KMS-11 (cell line): ENCODE results near the gene SLC22A4.

Experiments
- H2AFZ ChIP-seq: fragments of 200-600 bp; sonication (generic); 2 replicates; pipeline ENCODE4 v1.6.1; 2016; ENCODE audit warnings: antibody characterized with exemption, mixed run types, low read depth
- H3K27ac ChIP-seq: fragments of 200-600 bp; sonication (generic); 2 replicates; pipeline ENCODE4 v1.6.1; 2016; ENCODE audit warnings: mild to moderate bottlenecking, mixed run types
- H3K27me3 ChIP-seq: fragments of 200-600 bp; sonication (generic); 2 replicates; pipeline ENCODE4 v1.6.1; 2017; ENCODE audit warnings: mild to moderate bottlenecking, low read depth, mixed run types, moderate library complexity; ENCODE audit not compliant: insufficient read depth
- H3K36me3 ChIP-seq: fragments of 200-600 bp; sonication (generic); 2 replicates; pipeline ENCODE4 v1.6.1; 2017; ENCODE audit warnings: mild to moderate bottlenecking, mixed run types; ENCODE audit not compliant: insufficient read depth
- H3K4me1 ChIP-seq: fragments of 200-600 bp; sonication (generic); 2 replicates; pipeline ENCODE4 v1.6.1; 2016; ENCODE audit warnings: mild to moderate bottlenecking, low read depth, mixed run types; ENCODE audit not compliant: poor library complexity, severe bottlenecking
- H3K4me2 ChIP-seq: fragments of 200-600 bp; sonication (generic); 2 replicates; pipeline ENCODE4 v1.7.0; 2016; ENCODE audit warnings: mild to moderate bottlenecking, mixed run types
- H3K4me3 ChIP-seq: fragments of 200-600 bp; sonication (generic); IDR thresholded peaks from 2 replicates; pipeline ENCODE4 v1.6.1; 2017; ENCODE audit warnings: low read depth, low read length, mixed read lengths; ENCODE audit not compliant: insufficient read depth
- H3K79me2 ChIP-seq: fragments of 200-600 bp; sonication (generic); 2 replicates; pipeline ENCODE4 v1.6.1; 2016; ENCODE audit warnings: low read depth, mixed run types; ENCODE audit not compliant: insufficient read depth
- H3K9ac ChIP-seq: fragments of 200-600 bp; sonication (generic); 2 replicates; pipeline ENCODE4 v1.6.1; 2016; ENCODE audit warnings: mild to moderate bottlenecking, mixed run types
- H4K20me1 ChIP-seq: fragments of 200-600 bp; sonication (generic); 2 replicates; pipeline ENCODE4 v1.6.1; 2016; ENCODE audit warnings: mild to moderate bottlenecking, mixed run types; ENCODE audit not compliant: insufficient read depth
- TF ChIP-seq, protein P1 (sequence below): fragments of 200-600 bp; sonication (generic); conservative IDR thresholded peaks from 2 replicates; pipeline ENCODE4 v1.6.1; 2017; ENCODE audit warnings: low read depth, mild to moderate bottlenecking, antibody characterized with exemption, low read length, moderate library complexity, mixed read lengths

SLC22A4 gene

DNA sequence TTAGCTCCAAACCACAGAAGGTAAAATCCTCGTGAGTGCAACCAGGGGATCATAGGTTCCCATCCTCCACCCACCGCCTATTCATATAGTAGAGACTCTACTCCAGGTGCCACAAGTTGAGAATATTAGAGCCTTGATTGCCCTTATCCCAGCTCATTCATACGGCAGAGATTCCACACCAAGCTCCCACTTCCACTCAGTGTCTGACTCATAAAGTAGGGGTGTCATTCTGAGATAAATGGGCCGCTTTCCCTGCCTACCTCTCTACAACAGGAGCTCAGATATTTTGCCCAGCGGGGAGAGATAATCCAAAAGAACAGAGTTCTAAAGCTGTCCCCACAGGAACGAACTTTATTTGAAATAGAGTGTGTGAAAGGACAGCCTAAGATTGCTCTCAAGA lies 9.4 kb downstream of the SLC22A4 start:
- no peaks in the 10 kb centered on the region for H3K79me2 ChIP-seq
- H2AFZ ChIP-seq = no peak overlapping the region
- H4K20me1 ChIP-seq = no peaks in the 10 kb centered on the region
- no peak overlapping the region for H3K4me3 ChIP-seq
- no peak overlapping the region for H3K27ac ChIP-seq
- no peaks in the 10 kb centered on the region for H3K4me1 ChIP-seq
- H3K27me3 ChIP-seq = no peaks in the 10 kb centered on the region
- H3K9ac ChIP-seq = no peak overlapping the region
- no peak overlapping the region for H3K4me2 ChIP-seq
- no peaks in the 10 kb centered on the region for H3K36me3 ChIP-seq
- TF ChIP-seq, protein P1, sequence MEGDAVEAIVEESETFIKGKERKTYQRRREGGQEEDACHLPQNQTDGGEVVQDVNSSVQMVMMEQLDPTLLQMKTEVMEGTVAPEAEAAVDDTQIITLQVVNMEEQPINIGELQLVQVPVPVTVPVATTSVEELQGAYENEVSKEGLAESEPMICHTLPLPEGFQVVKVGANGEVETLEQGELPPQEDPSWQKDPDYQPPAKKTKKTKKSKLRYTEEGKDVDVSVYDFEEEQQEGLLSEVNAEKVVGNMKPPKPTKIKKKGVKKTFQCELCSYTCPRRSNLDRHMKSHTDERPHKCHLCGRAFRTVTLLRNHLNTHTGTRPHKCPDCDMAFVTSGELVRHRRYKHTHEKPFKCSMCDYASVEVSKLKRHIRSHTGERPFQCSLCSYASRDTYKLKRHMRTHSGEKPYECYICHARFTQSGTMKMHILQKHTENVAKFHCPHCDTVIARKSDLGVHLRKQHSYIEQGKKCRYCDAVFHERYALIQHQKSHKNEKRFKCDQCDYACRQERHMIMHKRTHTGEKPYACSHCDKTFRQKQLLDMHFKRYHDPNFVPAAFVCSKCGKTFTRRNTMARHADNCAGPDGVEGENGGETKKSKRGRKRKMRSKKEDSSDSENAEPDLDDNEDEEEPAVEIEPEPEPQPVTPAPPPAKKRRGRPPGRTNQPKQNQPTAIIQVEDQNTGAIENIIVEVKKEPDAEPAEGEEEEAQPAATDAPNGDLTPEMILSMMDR = no peak

DNA sequence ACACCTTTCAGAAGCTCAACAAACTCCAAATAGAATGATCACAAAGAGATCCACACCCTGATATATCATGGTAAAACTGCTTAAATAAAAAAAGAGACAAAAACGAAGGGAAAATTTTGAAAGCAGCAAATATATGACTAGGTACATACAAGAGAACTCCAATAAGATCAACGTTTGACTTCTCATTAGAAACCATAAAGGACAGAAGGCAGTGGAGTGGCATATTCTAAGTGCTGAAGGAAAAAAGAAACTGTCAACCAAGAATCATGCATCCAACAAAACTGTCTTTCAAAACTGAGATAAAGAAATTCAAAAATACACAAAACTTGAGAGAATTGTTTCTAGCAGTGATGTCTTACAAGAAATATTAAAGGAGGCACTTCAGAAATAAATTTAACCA lies 11.2 kb downstream of the SLC22A4 start:
- TF ChIP-seq, protein P1 = no peak
- Histone ChIP-seq H3K36me3 (no peaks in the 10 kb centered on the region), H3K4me3 (no peak overlapping the region), H3K27me3 (no peaks in the 10 kb centered on the region), H3K79me2 (no peaks in the 10 kb centered on the region), H3K4me2 (no peak overlapping the region), H2AFZ (no peak overlapping the region), H3K27ac (no peak overlapping the region), H3K4me1 (no peaks in the 10 kb centered on the region), H3K9ac (no peak overlapping the region), H4K20me1 (no peaks in the 10 kb centered on the region)

DNA sequence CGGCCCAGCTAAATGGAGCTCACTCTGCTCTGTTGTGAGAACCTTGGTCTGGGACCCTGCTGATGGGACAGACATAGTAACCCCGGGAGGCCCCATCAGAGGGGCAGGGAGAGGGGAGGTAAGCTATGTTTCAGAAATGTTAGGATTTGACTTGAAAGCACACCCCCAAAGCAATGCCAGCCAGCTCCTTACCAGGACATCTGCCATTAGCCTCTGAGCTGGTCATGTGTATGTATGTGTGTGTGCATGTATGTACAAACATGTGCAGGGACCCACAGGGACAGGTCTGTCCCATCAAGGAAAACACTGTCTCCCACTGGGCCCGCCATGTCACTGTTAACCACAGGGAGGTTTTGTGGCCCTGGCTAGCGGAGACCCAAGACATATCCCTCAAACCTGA lies 14.5 kb downstream of the SLC22A4 start:
- TF ChIP-seq, protein P1 = no peak

DNA sequence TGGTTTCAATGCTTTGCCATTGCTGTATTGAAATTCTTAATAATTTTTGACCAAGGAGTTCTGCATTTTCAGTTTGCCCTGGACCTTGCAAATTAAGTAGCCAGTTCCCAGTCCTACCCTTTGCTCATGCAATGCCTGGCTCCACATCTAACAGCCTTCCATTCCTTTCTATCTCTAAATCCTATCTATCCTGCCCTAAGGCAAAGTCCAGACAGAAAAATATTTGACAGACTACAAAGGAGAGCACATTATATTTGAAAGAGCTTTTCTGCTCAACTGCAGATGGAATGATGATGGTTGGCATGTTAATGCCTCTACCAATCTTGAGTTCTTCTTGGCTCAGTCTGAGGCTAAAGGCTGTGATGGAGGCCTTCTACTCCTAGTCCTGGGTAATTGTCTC lies 15.5 kb downstream of the SLC22A4 start:
- H3K36me3 ChIP-seq = no peaks in the 10 kb centered on the region
- no peak overlapping the region for H2AFZ ChIP-seq
- H3K4me2 ChIP-seq = no peak overlapping the region
- H3K4me3 ChIP-seq = no peak overlapping the region
- H3K9ac ChIP-seq = no peak overlapping the region
- no peaks in the 10 kb centered on the region for H4K20me1 ChIP-seq
- TF ChIP-seq, protein P1 = no peak
- H3K27me3 ChIP-seq = no peaks in the 10 kb centered on the region
- no peaks in the 10 kb centered on the region for H3K4me1 ChIP-seq
- H3K79me2 ChIP-seq = no peaks in the 10 kb centered on the region
- H3K27ac ChIP-seq = no peak overlapping the region

More for the DNA sequence above, 14.5 kb downstream of the SLC22A4 start:
- no peaks in the 10 kb centered on the region for H3K27me3 ChIP-seq
- H3K4me2 ChIP-seq = no peak overlapping the region
- H3K4me1 ChIP-seq = no peaks in the 10 kb centered on the region
- no peak overlapping the region for H2AFZ ChIP-seq
- no peak overlapping the region for H3K27ac ChIP-seq
- no peaks in the 10 kb centered on the region for H3K36me3 ChIP-seq
- H3K79me2 ChIP-seq = no peaks in the 10 kb centered on the region
- no peak overlapping the region for H3K4me3 ChIP-seq
- H4K20me1 ChIP-seq = no peaks in the 10 kb centered on the region
- no peak overlapping the region for H3K9ac ChIP-seq
